BLaER1 treated with 17β-estradiol and CSF1 and Interleukin-3, amounts not matched to agents 10 nM and 100 nM (cell line): Measurements from ENCODE around the gene PITPNM2.

ENCODE experiments used
- H3K27ac ChIP-seq, 11 experiments: shearing (Covaris generic); formaldehyde crosslinking; 2 replicates each; pipeline ENCODE4 v1.8.1; 2022
- H3K27me3 ChIP-seq, 11 experiments: shearing (Covaris generic); formaldehyde crosslinking; 2 replicates each; pipeline ENCODE4 v1.8.1; 2022
- H3K36me3 ChIP-seq, 11 experiments: shearing (Covaris generic); formaldehyde crosslinking; 2 replicates each; pipeline ENCODE4 v1.8.1; 2022
- H3K4me1 ChIP-seq, 10 experiments: shearing (Covaris generic); formaldehyde crosslinking; 2 replicates each; pipeline ENCODE4 v1.8.1; 2022
- H3K4me2 ChIP-seq, 11 experiments: shearing (Covaris generic); formaldehyde crosslinking; 2 replicates each; pipeline ENCODE4 v1.8.1; 2022
- H3K4me3 ChIP-seq, 10 experiments: shearing (Covaris generic); formaldehyde crosslinking; 2 replicates each; pipeline ENCODE4 v1.8.1; 2022
- H3K9ac ChIP-seq, 11 experiments: shearing (Covaris generic); formaldehyde crosslinking; 2 replicates each; pipeline ENCODE4 v1.8.1; 2022
- H3K9me3 ChIP-seq, 11 experiments: shearing (Covaris generic); formaldehyde crosslinking; replicated peaks in 1 of 11; 2 replicates each; pipeline ENCODE4 v1.8.1; 2022
- H4K20me1 ChIP-seq, 11 experiments: shearing (Covaris generic); formaldehyde crosslinking; 2 replicates each; pipeline ENCODE4 v1.8.1; 2022
- Cebpa-rat ChIP-seq, 11 experiments: shearing (Covaris generic); IDR thresholded peaks; 2 replicates each; pipeline ENCODE4 v1.8.1; 2022

The PITPNM2 gene

GRCh38 chr12:123149088-123149487, 1.8 kb downstream of the PITPNM2 start:
- Histone ChIP-seq H3K4me3 (peak overlapping the region in 5 of 10 experiments; percentile 68 to 82 (median 74); a peak in 8 of 20 replicates), H4K20me1 (peaks cover 0 to 23% (median 0%) of the 10 kb centered on the region in 11 experiments; a peak in 6 of 22 replicates), H3K36me3 (peaks cover 0 to 9% (median 5%) of the 10 kb centered on the region in 11 experiments; a peak in 7 of 22 replicates), H3K27ac (no peak overlapping the region), H3K27me3 (peaks cover 32 to 49% (median 44%) of the 10 kb centered on the region in 11 experiments), H3K4me1 (peaks cover 32 to 71% (median 55%) of the 10 kb centered on the region in 10 experiments), H3K4me2 (peak overlapping the region; percentile 83 to 100 (median 99)), H3K9ac (peak overlapping the region in 4 of 11 experiments; percentile 81 to 88 (median 86); a peak in 7 of 22 replicates), H3K9me3 (no peaks in the 10 kb centered on the region)
- TF ChIP-seq Cebpa-rat (IDR thresholded peaks at IDR 0.05): no peak

- peaks cover 0 to 6% (median 1%) of the 10 kb centered on the region in 11 experiments; a peak in 6 of 22 replicates for H3K36me3 ChIP-seq
- H4K20me1 ChIP-seq: peaks cover 0 to 23% (median 0%) of the 10 kb centered on the region in 11 experiments; a peak in 6 of 22 replicates
- peaks cover 37 to 75% (median 59%) of the 10 kb centered on the region in 10 experiments for H3K4me1 ChIP-seq
- H3K4me2 ChIP-seq: peak overlapping the region; percentile 31 to 100 (median 98); a peak in 18 of 22 replicates
- no peak overlapping the region for H3K27ac ChIP-seq
- no peak for TF ChIP-seq Cebpa-rat (IDR thresholded peaks at IDR 0.05)
- H3K4me3 ChIP-seq: peak overlapping the region in 1 of 10 experiments; percentile 74; a peak in 3 of 20 replicates
- H3K9me3 ChIP-seq: no peaks in the 10 kb centered on the region
- H3K27me3 ChIP-seq: peaks cover 32 to 49% (median 44%) of the 10 kb centered on the region in 11 experiments
- H3K9ac ChIP-seq: peak overlapping the region in 2 of 11 experiments; percentile 1 to 88; a peak in 3 of 22 replicates
Observed at GRCh38 chr12:123148655-123149054, 2.2 kb downstream of the PITPNM2 start.

- TF ChIP-seq Cebpa-rat (IDR thresholded peaks at IDR 0.05): no peak
- H4K20me1 ChIP-seq: peaks cover 0 to 23% (median 0%) of the 10 kb centered on the region in 11 experiments; a peak in 6 of 22 replicates
- H3K36me3 ChIP-seq: peaks cover 0 to 2% (median 0%) of the 10 kb centered on the region in 11 experiments; a peak in 2 of 22 replicates
- H3K9me3 ChIP-seq: no peaks in the 10 kb centered on the region
- H3K27ac ChIP-seq: no peak overlapping the region
- peaks cover 41 to 79% (median 63%) of the 10 kb centered on the region in 10 experiments for H3K4me1 ChIP-seq
- H3K4me2 ChIP-seq: peak overlapping the region; percentile 31 to 100 (median 98); a peak in 20 of 22 replicates
- H3K4me3 ChIP-seq: peak overlapping the region in 1 of 10 experiments; percentile 74; a peak in 1 of 20 replicates
- H3K27me3 ChIP-seq: peaks cover 32 to 49% (median 44%) of the 10 kb centered on the region in 11 experiments
- no peak overlapping the region for H3K9ac ChIP-seq
Observed at GRCh38 chr12:123148223-123148622, 2.7 kb downstream of the PITPNM2 start.

- Histone ChIP-seq H3K4me3 (no peak overlapping the region), H3K4me2 (peak overlapping the region in 6 of 11 experiments; percentile 3 to 99 (median 94); a peak in 9 of 22 replicates), H3K27ac (no peak overlapping the region), H3K27me3 (peaks cover 19 to 29% (median 25%) of the 10 kb centered on the region in 11 experiments), H3K4me1 (peaks cover 67 to 92% (median 82%) of the 10 kb centered on the region in 10 experiments), H4K20me1 (peaks cover 0 to 23% (median 0%) of the 10 kb centered on the region in 11 experiments; a peak in 6 of 22 replicates), H3K9me3 (no peaks in the 10 kb centered on the region), H3K9ac (no peak overlapping the region), H3K36me3 (no peaks in the 10 kb centered on the region)
- no peak for TF ChIP-seq Cebpa-rat (IDR thresholded peaks at IDR 0.05)
Observed at GRCh38 chr12:123145211-123145610, 5.7 kb downstream of the PITPNM2 start.

GRCh38 chr12:123143736-123144461, 7.0 kb downstream of the PITPNM2 start:
- no peak for TF ChIP-seq Cebpa-rat (IDR thresholded peaks at IDR 0.05)
- H3K4me2 ChIP-seq: peak overlapping the region; percentile 79 to 99 (median 92)
- peak overlapping the region; percentile 2 to 83 (median 71); a peak in 20 of 22 replicates for H3K27ac ChIP-seq
- H3K27me3 ChIP-seq: peaks cover 6 to 16% (median 12%) of the 10 kb centered on the region in 11 experiments
- peaks cover 60 to 90% (median 79%) of the 10 kb centered on the region in 10 experiments for H3K4me1 ChIP-seq
- H4K20me1 ChIP-seq: peaks cover 0 to 10% (median 0%) of the 10 kb centered on the region in 11 experiments; a peak in 5 of 22 replicates
- H3K36me3 ChIP-seq: no peaks in the 10 kb centered on the region
- H3K9me3 ChIP-seq: no peaks in the 10 kb centered on the region
- peak overlapping the region; percentile 14 to 77 (median 69); a peak in 19 of 22 replicates for H3K9ac ChIP-seq
- H3K4me3 ChIP-seq: peak overlapping the region in 6 of 10 experiments; percentile 35 to 53 (median 44); a peak in 8 of 20 replicates

- Histone ChIP-seq H3K4me3 (peak overlapping the region in 6 of 10 experiments; percentile 35 to 53 (median 44); a peak in 9 of 20 replicates), H4K20me1 (peaks cover 0 to 5% (median 0%) of the 10 kb centered on the region in 11 experiments; a peak in 3 of 22 replicates), H3K27me3 (peaks cover 0 to 8% (median 4%) of the 10 kb centered on the region in 11 experiments; a peak in 16 of 22 replicates), H3K9ac (peak overlapping the region; percentile 14 to 77 (median 69); a peak in 19 of 22 replicates), H3K36me3 (peaks cover 0 to 2% (median 0%) of the 10 kb centered on the region in 11 experiments; a peak in 1 of 22 replicates), H3K27ac (peak overlapping the region; percentile 2 to 83 (median 71); a peak in 20 of 22 replicates), H3K4me2 (peak overlapping the region; percentile 79 to 99 (median 92)), H3K9me3 (no peaks in the 10 kb centered on the region), H3K4me1 (peaks cover 54 to 85% (median 71%) of the 10 kb centered on the region in 10 experiments)
- no peak for TF ChIP-seq Cebpa-rat (IDR thresholded peaks at IDR 0.05)
Observed at GRCh38 chr12:123142921-123143735, 7.8 kb downstream of the PITPNM2 start.

GRCh38 chr12:123142518-123142840, 8.4 kb downstream of the PITPNM2 start:
- Histone ChIP-seq H3K27ac (peak overlapping the region in 7 of 11 experiments; percentile 70 to 83 (median 75); a peak in 7 of 22 replicates), H3K4me3 (peak overlapping the region in 2 of 10 experiments; percentile 37 to 53; a peak in 2 of 20 replicates), H3K4me1 (peaks cover 48 to 81% (median 65%) of the 10 kb centered on the region in 10 experiments), H3K36me3 (peaks cover 0 to 8% (median 0%) of the 10 kb centered on the region in 11 experiments; a peak in 5 of 22 replicates), H4K20me1 (no peaks in the 10 kb centered on the region; a peak in 1 of 22 replicates), H3K4me2 (peak overlapping the region; percentile 79 to 99 (median 92)), H3K9me3 (no peaks in the 10 kb centered on the region), H3K27me3 (peaks cover 0 to 2% (median 0%) of the 10 kb centered on the region in 11 experiments; a peak in 1 of 22 replicates), H3K9ac (peak overlapping the region in 5 of 11 experiments; percentile 61 to 77 (median 75); a peak in 6 of 22 replicates)
- TF ChIP-seq Cebpa-rat (IDR thresholded peaks at IDR 0.05): no peak
